ENCODE data around the gene TTLL10. TPM values are rescaled to one million over a fixed set of nuclear protein-coding genes. Genes with fewer than 3 reads are reported as not detected.
"Not testable (repeated sequence)": the region's sequence is repeated elsewhere in the genome, so short reads cannot be mapped to it uniquely, and the experiment has no call there.

TTLL10 gene
- total RNA-seq, 2 donors from 2014 or later, result not detected

DNA sequence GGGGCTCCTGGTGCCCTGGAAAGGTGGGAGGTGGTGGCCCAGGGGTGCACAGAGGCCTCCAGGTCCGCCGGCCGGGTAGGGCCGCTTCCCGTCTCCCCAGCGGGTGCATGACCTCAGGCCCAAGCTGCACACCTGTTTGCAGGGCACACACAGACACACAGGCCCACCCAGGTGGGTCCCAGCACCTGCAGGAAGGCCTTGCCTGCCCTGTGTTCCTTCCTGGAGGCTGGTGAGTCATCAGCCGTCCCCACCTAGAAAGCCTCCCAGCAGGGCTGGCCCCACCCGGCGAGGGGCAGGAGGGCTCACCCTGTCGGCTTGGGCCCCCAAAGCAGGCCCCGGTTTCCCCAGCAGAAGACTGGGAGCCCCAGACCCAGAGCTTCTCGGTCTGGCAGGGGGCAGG is 23.6 kb upstream of the TTLL10 start:
- peaks cover 3% of the 10 kb centered on the region for H3K9me3 ChIP-seq
- TF ChIP-seq, protein P1, sequence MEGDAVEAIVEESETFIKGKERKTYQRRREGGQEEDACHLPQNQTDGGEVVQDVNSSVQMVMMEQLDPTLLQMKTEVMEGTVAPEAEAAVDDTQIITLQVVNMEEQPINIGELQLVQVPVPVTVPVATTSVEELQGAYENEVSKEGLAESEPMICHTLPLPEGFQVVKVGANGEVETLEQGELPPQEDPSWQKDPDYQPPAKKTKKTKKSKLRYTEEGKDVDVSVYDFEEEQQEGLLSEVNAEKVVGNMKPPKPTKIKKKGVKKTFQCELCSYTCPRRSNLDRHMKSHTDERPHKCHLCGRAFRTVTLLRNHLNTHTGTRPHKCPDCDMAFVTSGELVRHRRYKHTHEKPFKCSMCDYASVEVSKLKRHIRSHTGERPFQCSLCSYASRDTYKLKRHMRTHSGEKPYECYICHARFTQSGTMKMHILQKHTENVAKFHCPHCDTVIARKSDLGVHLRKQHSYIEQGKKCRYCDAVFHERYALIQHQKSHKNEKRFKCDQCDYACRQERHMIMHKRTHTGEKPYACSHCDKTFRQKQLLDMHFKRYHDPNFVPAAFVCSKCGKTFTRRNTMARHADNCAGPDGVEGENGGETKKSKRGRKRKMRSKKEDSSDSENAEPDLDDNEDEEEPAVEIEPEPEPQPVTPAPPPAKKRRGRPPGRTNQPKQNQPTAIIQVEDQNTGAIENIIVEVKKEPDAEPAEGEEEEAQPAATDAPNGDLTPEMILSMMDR (IDR thresholded peaks at IDR 0.05), result no peak
- no peaks in the 10 kb centered on the region for H3K27me3 ChIP-seq (replicated peaks; ENCODE audit: insufficient read depth)
- ATAC-seq (ENCODE audit: insufficient number of reproducible peaks, low FRiP score, low read depth) (no peak), DNase-seq (ENCODE audit: low spot score) (no peak)
- H3K36me3 ChIP-seq, result no peaks in the 10 kb centered on the region
- no peak overlapping the region for H3K4me3 ChIP-seq
- H3K27ac ChIP-seq, result no peak overlapping the region
- H3K4me1 ChIP-seq (ENCODE audit: control insufficient read depth in 1 of 2, low read depth in 2 of 2), result no peaks in the 10 kb centered on the region

DNA sequence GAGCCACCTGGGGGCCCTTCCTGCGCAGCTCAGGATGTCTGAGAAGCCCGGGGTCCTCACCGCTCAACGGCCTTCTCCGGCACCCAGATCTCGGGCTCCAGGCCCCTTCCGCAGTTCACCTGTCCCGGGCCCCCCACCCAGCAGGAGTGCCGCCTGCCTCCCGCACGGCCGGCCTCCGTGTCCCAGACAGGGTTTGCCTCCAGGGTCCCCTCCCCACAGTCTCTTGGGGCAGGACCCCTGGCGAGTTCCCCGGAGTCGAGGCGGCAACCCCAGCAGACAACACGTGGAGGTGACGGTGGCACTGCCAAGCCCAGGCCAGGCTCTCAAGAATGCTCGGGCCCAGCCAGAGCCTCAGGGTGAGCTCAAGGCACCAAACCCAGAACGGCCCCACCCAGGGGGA is 22.4 kb upstream of the TTLL10 start:
- TF ChIP-seq, protein P1 (IDR thresholded peaks at IDR 0.05), result no peak
- DNase-seq (ENCODE audit: low spot score), result no peak
- Histone ChIP-seq H3K27me3 (replicated peaks; ENCODE audit: insufficient read depth) (no peaks in the 10 kb centered on the region), H3K9me3 (peaks cover 3% of the 10 kb centered on the region), H3K4me3 (no peak overlapping the region), H3K27ac (no peak overlapping the region), H3K4me1 (ENCODE audit: control insufficient read depth in 1 of 2, low read depth in 2 of 2) (no peaks in the 10 kb centered on the region), H3K36me3 (no peaks in the 10 kb centered on the region)
- no peak for ATAC-seq (ENCODE audit: insufficient number of reproducible peaks, low FRiP score, low read depth)

DNA sequence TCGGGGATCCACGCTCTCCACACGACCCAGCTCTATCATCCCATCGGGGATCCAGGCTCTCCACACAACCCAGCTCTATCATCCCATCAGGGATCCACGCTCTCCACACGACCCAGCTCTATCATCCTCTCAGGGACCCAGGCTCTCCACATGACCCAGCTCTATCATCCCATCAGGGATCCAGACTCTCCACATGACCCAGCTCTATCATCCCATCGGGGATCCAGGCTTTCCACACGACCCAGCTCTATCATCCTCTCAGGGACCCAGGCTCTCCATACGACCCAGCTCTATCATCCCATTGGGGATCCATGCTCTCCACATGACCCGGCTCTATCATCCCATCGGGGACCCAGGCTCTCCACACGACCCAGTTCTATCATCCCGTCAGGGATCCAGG is 21.2 kb upstream of the TTLL10 start:
- H3K36me3 ChIP-seq; H3K4me1 ChIP-seq (ENCODE audit: control insufficient read depth in 1 of 2, low read depth in 2 of 2); H3K27me3 ChIP-seq (replicated peaks; ENCODE audit: insufficient read depth); H3K27ac ChIP-seq; DNase-seq (ENCODE audit: low spot score); H3K4me3 ChIP-seq; H3K9me3 ChIP-seq; ATAC-seq (ENCODE audit: insufficient number of reproducible peaks, low FRiP score, low read depth): not testable (repeated sequence)

GRCh38 chr1:1153215-1153614 is 20.5 kb upstream of the TTLL10 start:
- H3K27me3 ChIP-seq (replicated peaks; ENCODE audit: insufficient read depth); H3K36me3 ChIP-seq; H3K4me1 ChIP-seq (ENCODE audit: control insufficient read depth in 1 of 2, low read depth in 2 of 2); ATAC-seq (ENCODE audit: insufficient number of reproducible peaks, low FRiP score, low read depth); DNase-seq (ENCODE audit: low spot score); H3K4me3 ChIP-seq; H3K9me3 ChIP-seq; H3K27ac ChIP-seq: not testable (repeated sequence)

DNA sequence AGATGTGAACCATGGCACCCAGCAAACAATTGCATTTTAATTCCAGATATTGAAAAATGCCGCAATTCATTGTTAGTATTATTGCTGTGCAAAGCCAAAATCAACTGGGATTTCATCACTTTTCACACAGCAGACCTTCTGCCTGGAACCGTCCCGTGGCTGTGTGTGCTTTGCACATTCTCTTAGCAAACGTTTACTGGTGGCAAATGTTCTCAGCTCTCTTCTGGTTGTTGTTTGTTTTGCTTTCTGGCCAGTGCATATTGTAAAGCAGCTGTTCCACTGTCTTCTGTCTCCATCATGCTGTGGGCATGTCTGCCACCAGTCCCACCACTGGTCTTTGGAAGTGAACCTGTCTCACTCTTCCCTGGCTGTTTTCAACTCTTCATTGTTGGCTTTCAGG is 19.8 kb upstream of the TTLL10 start:
- Histone ChIP-seq H3K27ac (no peak overlapping the region), H3K9me3 (peaks cover 3% of the 10 kb centered on the region), H3K36me3 (no peaks in the 10 kb centered on the region), H3K4me3 (no peak overlapping the region), H3K27me3 (replicated peaks; ENCODE audit: insufficient read depth) (no peaks in the 10 kb centered on the region), H3K4me1 (ENCODE audit: control insufficient read depth in 1 of 2, low read depth in 2 of 2) (peaks cover 7 to 8% of the 10 kb centered on the region in 2 donors)
- ATAC-seq (ENCODE audit: insufficient number of reproducible peaks, low FRiP score, low read depth) (no peak), DNase-seq (ENCODE audit: low spot score) (no peak)
- TF ChIP-seq, protein P1 (IDR thresholded peaks at IDR 0.05), result no peak

GRCh38 chr1:1155258-1155657 is 18.4 kb upstream of the TTLL10 start:
- ATAC-seq (ENCODE audit: insufficient number of reproducible peaks, low FRiP score, low read depth) (no peak), DNase-seq (ENCODE audit: low spot score) (no peak)

More at GRCh38 chr1:1155258-1155657, 18.4 kb upstream of the TTLL10 start:
- Histone ChIP-seq H3K4me1 (ENCODE audit: control insufficient read depth in 1 of 2, low read depth in 2 of 2) (peaks cover 7 to 10% of the 10 kb centered on the region in 2 donors), H3K27ac (no peak overlapping the region), H3K4me3 (no peak overlapping the region), H3K9me3 (peaks cover 3% of the 10 kb centered on the region), H3K27me3 (replicated peaks; ENCODE audit: insufficient read depth) (no peaks in the 10 kb centered on the region), H3K36me3 (no peaks in the 10 kb centered on the region)
- TF ChIP-seq, protein P1 (IDR thresholded peaks at IDR 0.05), result no peak
